K562 (cell line): ENCODE data around the gene NUP98. TPM values are rescaled to one million over a fixed set of nuclear protein-coding genes. Genes with fewer than 3 reads are reported as not detected.

Source experiments
- CAMTA2 ChIP-seq: fragments of 250-450 bp; sonication (Bioruptor Pico); conservative IDR thresholded peaks from 2 replicates; pipeline ENCODE4 v1.5.1; 2022
- KDM1A ChIP-seq, 2 experiments: fragments of 450-650 bp; IDR thresholded peaks; 2 replicates each; pipeline ENCODE4 v1.6.1; 2016; ENCODE audit warnings: mild to moderate bottlenecking in 2 of 2
- MCM2 ChIP-seq: fragments of 450-650 bp; IDR thresholded peaks from 2 replicates; pipeline ENCODE4 v1.6.1; 2017; ENCODE audit warnings: low read depth, mild to moderate bottlenecking
- PHTF2 ChIP-seq: fragments of 250-450 bp; sonication (Bioruptor Pico); IDR thresholded peaks from 2 replicates; pipeline ENCODE4 v1.5.0; 2021; ENCODE audit warnings: mild to moderate bottlenecking
- RFX1 ChIP-seq: fragments of 450-650 bp; IDR thresholded peaks from 2 replicates; pipeline ENCODE4 v1.6.1; 2016; ENCODE audit warnings: mild to moderate bottlenecking, moderate library complexity
- SIRT6 ChIP-seq: IDR thresholded peaks from one replicate; pipeline ENCODE4 v1.6.1; 2012; ENCODE audit warnings: low read depth, mild to moderate bottlenecking, control low read depth, inconsistent platforms, low read length, moderate library complexity
- THRAP3 ChIP-seq: fragments of 450-650 bp; IDR thresholded peaks from 2 replicates; pipeline ENCODE4 v1.6.1; 2016; ENCODE audit warnings: mild to moderate bottlenecking, inconsistent platforms, borderline replicate concordance
- ZNF197 ChIP-seq: fragments of 200-800 bp; sonication (Bioruptor generic); IDR thresholded peaks from 2 replicates; pipeline ENCODE4 v1.6.1; 2016; ENCODE audit warnings: low read depth, missing genetic modification characterization, missing compliant biosample characterization
- ZSCAN32 ChIP-seq: fragments of 450-650 bp; formaldehyde crosslinking; IDR thresholded peaks from 2 replicates; pipeline ENCODE4 v1.4.0; 2020; ENCODE audit warnings: mild to moderate bottlenecking, moderate library complexity
- polyA plus RNA-seq, 8 experiments: library from polyadenylated mRNA; depleted of rRNA in 4 of 8; stranded (reverse) in 5 of 8; unstranded in 3 of 8; fragments of >200 nt; fragmentation: Nextera tagmentation in 2 of 8; fragmentation: Illumina TruSeq in 1 of 8; extraction: Ambion mirVana in 2 of 8; extraction: Trizol in 1 of 8; gene quantifications; 2 replicates each; pipeline versions ENCODE4 v1.2.1 to v1.2.3, GENCODE V29; 2011 to 2014; ENCODE audit warnings: inconsistent platforms in 1 of 8, missing spikeins in 1 of 8
- total RNA-seq, 7 experiments: library from RNA; depleted of rRNA in 6 of 7; stranded (reverse); fragments of >200 nt in 6 of 7; fragmentation: Illumina TruSeq in 2 of 7; extraction: Trizol in 2 of 7; gene quantifications; 2 replicates each; pipeline versions ENCODE4 v1.2.1 to v1.2.3, GENCODE V29; 2011 to 2021; ENCODE audit warnings: low replicate concordance in 1 of 7
- TF ChIP-seq, protein P1 (sequence below), 2 experiments: fragments of 450-650 bp in 1 of 2; sonication (generic) in 1 of 2; formaldehyde crosslinking in 1 of 2; IDR thresholded peaks; 2 replicates each; pipeline versions ENCODE4 v1.7.1 to v1.9.0; 2016 to 2022; ENCODE audit warnings: inconsistent platforms in 1 of 2, mild to moderate bottlenecking in 1 of 2, missing genetic modification reagents in 1 of 2
- TF ChIP-seq, protein P2 (sequence below): fragments of 250-450 bp; sonication (Bioruptor Pico); IDR thresholded peaks from 2 replicates; pipeline ENCODE4 v1.4.0; 2020; ENCODE audit warnings: mild to moderate bottlenecking, moderate library complexity
- TF ChIP-seq, protein P3 (sequence below): fragments of 250-450 bp; sonication (Bioruptor Pico); IDR thresholded peaks from 2 replicates; pipeline ENCODE4 v1.8.0; 2022; ENCODE audit warnings: moderate library complexity, mild to moderate bottlenecking, inconsistent platforms
- TF ChIP-seq, protein P4 (sequence below): fragments of 450-650 bp; formaldehyde crosslinking; IDR thresholded peaks from 2 replicates; pipeline ENCODE4 v1.4.0; 2020; ENCODE audit warnings: mild to moderate bottlenecking

The NUP98 gene
- total and polyA plus RNA-seq, 9 of the 15 experiments (the other 6 are each of a cell fraction or from before 2014, with no cell fraction given) = 45.1 to 196 (median 130) TPM

DNA sequence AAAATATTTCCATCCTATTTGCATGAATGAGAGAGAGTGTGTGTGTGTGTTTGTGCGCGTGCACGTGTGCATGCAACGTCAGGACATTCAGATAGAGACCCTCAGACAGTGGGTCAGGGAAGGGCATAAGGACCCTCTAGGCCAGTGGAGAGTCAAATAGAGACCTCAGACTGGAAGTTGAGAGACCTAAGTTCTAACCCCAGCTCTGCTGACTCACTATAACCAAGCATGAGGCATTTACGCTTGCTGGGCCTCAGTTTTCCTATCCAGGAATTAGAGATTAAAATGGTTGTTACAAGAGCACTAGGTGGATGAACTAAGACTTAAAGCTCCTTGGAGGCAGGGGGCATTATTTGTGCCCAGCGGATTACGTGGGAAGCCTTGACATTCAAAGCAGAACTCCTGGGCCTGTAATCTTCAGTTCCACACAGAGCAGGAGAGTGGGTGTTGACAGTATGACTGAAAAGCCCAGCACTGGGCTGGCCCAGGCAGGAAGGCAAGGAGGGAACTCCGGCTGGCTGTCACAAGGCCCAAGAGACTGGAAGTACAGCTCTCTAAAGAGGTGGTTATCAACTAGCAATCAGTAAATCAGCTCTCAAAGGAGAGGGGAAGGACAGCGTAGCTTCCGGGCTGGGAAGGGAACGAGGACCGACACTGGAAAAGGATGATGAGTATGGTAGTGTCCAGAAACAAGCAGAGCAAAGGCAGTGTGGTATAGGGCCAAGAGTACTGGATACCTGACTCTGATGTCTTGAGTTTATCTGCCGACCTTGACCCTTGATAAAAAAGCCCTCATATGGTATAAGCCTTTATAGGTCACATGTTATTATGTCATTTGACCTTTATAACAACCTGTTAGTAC, 34.3 kb upstream of the NUP98 start (continued):
- TF ChIP-seq, protein P1, sequence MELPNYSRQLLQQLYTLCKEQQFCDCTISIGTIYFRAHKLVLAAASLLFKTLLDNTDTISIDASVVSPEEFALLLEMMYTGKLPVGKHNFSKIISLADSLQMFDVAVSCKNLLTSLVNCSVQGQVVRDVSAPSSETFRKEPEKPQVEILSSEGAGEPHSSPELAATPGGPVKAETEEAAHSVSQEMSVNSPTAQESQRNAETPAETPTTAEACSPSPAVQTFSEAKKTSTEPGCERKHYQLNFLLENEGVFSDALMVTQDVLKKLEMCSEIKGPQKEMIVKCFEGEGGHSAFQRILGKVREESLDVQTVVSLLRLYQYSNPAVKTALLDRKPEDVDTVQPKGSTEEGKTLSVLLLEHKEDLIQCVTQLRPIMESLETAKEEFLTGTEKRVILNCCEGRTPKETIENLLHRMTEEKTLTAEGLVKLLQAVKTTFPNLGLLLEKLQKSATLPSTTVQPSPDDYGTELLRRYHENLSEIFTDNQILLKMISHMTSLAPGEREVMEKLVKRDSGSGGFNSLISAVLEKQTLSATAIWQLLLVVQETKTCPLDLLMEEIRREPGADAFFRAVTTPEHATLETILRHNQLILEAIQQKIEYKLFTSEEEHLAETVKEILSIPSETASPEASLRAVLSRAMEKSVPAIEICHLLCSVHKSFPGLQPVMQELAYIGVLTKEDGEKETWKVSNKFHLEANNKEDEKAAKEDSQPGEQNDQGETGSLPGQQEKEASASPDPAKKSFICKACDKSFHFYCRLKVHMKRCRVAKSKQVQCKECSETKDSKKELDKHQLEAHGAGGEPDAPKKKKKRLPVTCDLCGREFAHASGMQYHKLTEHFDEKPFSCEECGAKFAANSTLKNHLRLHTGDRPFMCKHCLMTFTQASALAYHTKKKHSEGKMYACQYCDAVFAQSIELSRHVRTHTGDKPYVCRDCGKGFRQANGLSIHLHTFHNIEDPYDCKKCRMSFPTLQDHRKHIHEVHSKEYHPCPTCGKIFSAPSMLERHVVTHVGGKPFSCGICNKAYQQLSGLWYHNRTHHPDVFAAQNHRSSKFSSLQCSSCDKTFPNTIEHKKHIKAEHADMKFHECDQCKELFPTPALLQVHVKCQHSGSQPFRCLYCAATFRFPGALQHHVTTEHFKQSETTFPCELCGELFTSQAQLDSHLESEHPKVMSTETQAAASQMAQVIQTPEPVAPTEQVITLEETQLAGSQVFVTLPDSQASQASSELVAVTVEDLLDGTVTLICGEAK (IDR thresholded peaks at IDR 0.05) = peak; percentile 64
- TF ChIP-seq, protein P1 (CRISPR knock-in tag; IDR thresholded peaks at IDR 0.05) = no peak
- TF ChIP-seq ZSCAN32 (CRISPR knock-in tag) (no peak), KDM1A (IDR thresholded peaks at IDR 0.05) (peak; percentile 36 to 59; a peak in 2 of 4 replicates), RFX1 (no peak), SIRT6 (no peak), PHTF2 (no peak), CAMTA2 (CRISPR knock-in tag) (no peak), MCM2 (no peak), ZNF197 (CRISPR knock-in tag) (0 out of 2 replicates have a peak, but pooled peaks have one; percentile 47), THRAP3 (no peak)
- TF ChIP-seq, protein P2, sequence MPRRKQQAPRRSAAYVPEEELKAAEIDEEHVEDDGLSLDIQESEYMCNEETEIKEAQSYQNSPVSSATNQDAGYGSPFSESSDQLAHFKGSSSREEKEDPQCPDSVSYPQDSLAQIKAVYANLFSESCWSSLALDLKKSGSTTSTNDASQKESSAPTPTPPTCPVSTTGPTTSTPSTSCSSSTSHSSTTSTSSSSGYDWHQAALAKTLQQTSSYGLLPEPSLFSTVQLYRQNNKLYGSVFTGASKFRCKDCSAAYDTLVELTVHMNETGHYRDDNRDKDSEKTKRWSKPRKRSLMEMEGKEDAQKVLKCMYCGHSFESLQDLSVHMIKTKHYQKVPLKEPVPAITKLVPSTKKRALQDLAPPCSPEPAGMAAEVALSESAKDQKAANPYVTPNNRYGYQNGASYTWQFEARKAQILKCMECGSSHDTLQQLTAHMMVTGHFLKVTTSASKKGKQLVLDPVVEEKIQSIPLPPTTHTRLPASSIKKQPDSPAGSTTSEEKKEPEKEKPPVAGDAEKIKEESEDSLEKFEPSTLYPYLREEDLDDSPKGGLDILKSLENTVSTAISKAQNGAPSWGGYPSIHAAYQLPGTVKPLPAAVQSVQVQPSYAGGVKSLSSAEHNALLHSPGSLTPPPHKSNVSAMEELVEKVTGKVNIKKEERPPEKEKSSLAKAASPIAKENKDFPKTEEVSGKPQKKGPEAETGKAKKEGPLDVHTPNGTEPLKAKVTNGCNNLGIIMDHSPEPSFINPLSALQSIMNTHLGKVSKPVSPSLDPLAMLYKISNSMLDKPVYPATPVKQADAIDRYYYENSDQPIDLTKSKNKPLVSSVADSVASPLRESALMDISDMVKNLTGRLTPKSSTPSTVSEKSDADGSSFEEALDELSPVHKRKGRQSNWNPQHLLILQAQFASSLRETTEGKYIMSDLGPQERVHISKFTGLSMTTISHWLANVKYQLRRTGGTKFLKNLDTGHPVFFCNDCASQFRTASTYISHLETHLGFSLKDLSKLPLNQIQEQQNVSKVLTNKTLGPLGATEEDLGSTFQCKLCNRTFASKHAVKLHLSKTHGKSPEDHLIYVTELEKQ = no peak
- TF ChIP-seq, protein P3, sequence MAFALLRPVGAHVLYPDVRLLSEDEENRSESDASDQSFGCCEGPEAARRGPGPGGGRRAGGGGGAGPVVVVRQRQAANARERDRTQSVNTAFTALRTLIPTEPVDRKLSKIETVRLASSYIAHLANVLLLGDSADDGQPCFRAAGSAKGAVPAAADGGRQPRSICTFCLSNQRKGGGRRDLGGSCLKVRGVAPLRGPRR (CRISPR knock-in tag) = no peak
- TF ChIP-seq, protein P4, sequence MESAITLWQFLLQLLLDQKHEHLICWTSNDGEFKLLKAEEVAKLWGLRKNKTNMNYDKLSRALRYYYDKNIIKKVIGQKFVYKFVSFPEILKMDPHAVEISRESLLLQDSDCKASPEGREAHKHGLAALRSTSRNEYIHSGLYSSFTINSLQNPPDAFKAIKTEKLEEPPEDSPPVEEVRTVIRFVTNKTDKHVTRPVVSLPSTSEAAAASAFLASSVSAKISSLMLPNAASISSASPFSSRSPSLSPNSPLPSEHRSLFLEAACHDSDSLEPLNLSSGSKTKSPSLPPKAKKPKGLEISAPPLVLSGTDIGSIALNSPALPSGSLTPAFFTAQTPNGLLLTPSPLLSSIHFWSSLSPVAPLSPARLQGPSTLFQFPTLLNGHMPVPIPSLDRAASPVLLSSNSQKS (CRISPR knock-in tag) = no peak
